Heart right ventricle (tissue), 16 donors: Measurements from ENCODE around the gene OGT. TPM values are rescaled to one million over a fixed set of nuclear protein-coding genes. Genes with fewer than 3 reads are reported as not detected.
A peak's percentile ranks its signal among the peaks of the same experiment; 100 is the strongest.
"Not testable (repeated sequence)": the region's sequence is repeated elsewhere in the genome, so short reads cannot be mapped to it uniquely, and the experiment has no call there.

Experiments
- ATAC-seq, 8 donors: fragments of 200-7000 bp; cut with Tn5 transposase; one replicate each; pipeline ENCODE4 v1.9.1; 2020; ENCODE audit warnings: mild to moderate bottlenecking in 8 of 8, moderate library complexity in 8 of 8, moderate number of reproducible peaks in 1 of 8
- DNase-seq, 2 donors: peaks; one replicate each; pipeline ENCODE4 v3.0.0-alpha.2; 2020
- H3K27ac ChIP-seq, 10 donors: fragments of 200-600 bp; sonication (generic) in 2 of 10; one replicate each; pipeline versions ENCODE4 v1.5.0 to v1.8.0; 2020 to 2022; ENCODE audit warnings: mild to moderate bottlenecking in 3 of 10
- H3K27me3 ChIP-seq, 7 donors: fragments of 200-600 bp; one replicate each; pipeline ENCODE4 v1.8.0; 2021 to 2022; ENCODE audit warnings: mild to moderate bottlenecking in 2 of 7
- H3K36me3 ChIP-seq, 9 donors: fragments of 200-600 bp; sonication (generic) in 1 of 9; one replicate each; pipeline versions ENCODE4 v1.5.0 to v1.8.0; 2020 to 2022; ENCODE audit warnings: mild to moderate bottlenecking in 2 of 9
- H3K4me1 ChIP-seq, 9 donors: fragments of 200-600 bp; sonication (generic) in 1 of 9; one replicate each; pipeline versions ENCODE4 v1.5.0 to v1.8.0; 2020 to 2022; ENCODE audit warnings: mild to moderate bottlenecking in 4 of 9
- H3K4me3 ChIP-seq, 10 donors: fragments of 200-600 bp; sonication (generic) in 2 of 10; one replicate each; pipeline versions ENCODE4 v1.5.0 to v1.8.0; 2020 to 2022; ENCODE audit warnings: mild to moderate bottlenecking in 7 of 10, moderate library complexity in 2 of 10
- H3K9me3 ChIP-seq, 11 donors: fragments of 200-600 bp in 10 of 11; sonication (generic) in 2 of 11; one replicate each; pipeline versions ENCODE4 v1.5.0 to v1.8.0; 2013 to 2022; ENCODE audit warnings: mild to moderate bottlenecking in 2 of 11, control low read depth in 1 of 11, moderate library complexity in 1 of 11
- WGBS, 2 donors: extraction: QIAGEN DNeasy Blood & Tissue Kit; methylation state at CpG; one replicate each; pipeline ENCODE4 v1.1.7; 2013; ENCODE audit warnings: inconsistent platforms in 1 of 2; 5-methylcytosine and 5-hydroxymethylcytosine counted together
- intact Hi-C, 10 donors: fragments of 100-400 bp; cut with DNase I; formaldehyde crosslinking; loops; one replicate each; pipeline versions ENCODE4 v1.11.1 to v1.14.2; 2022
- polyA plus RNA-seq, 2 donors: library from polyadenylated mRNA; stranded (reverse); fragments of 200-250 nt; gene quantifications; one replicate each; pipeline ENCODE4 v1.2.3, GENCODE V29; 2013
- total RNA-seq, 10 donors: library from RNA; stranded (reverse); fragmentation: NEBNext Ultra II Directional in 3 of 10; extraction: Animal tissue kit (Norgen Biotek cat#: 25700) in 3 of 10; gene quantifications; one replicate each; pipeline versions ENCODE4 v1.2.1 to v1.2.4, GENCODE V29; 2021 to 2023
- TF ChIP-seq, protein P1 (sequence below), 9 donors: fragments of 200-600 bp; sonication (generic) in 2 of 9; IDR thresholded peaks; one replicate each; pipeline versions ENCODE4 v1.5.0 to v1.8.0; 2021 to 2022; ENCODE audit warnings: antibody characterized with exemption in 9 of 9, mild to moderate bottlenecking in 5 of 9, moderate library complexity in 1 of 9
- donor health status: Arrhythmogenic right ventricular cardiomyopathy.
- donor health status: ischemic (EF 13 %, LVEDD 7.1; RV severe dilation, severe dysfunction).
- donor health status: healthy with polysubstance abuse.
- donor health status: DM: no; HTN: yes; CAD: no.
- donor health status: DM: no; HTN: no; CAD: no.
- donor health status: ischemic (EF 25% LVEDD 6.9; RV normal size, moderate dysfunction).
- donor health status: ischemic (EF 25% LVEDD 5.7; RV mildly dilated, moderate dysfunction).
- donor health status: healthy.
- donor health status: DM: yes; HTN: yes; CAD: no.
- donor health status: Ischemic cardiomyopathy.
- donor health status: ischemic (EF 35%, LVEDD 5.7; RV mildly dilated, moderate dysfunction).
- donor health status: nonischemic (EF 11% LVEDD 7.7; RV severe dilation, severe dysfunction).
- donor health status: DM: yes; HTN: yes; CAD: no.
- donor health status: PGD.
- donor health status: ischemic (EF 29% LVEDD 5.4; RV normal size, mild dysfunction).
- donor health status: nonischemic (EF 23%, LVEDD 6.1; RV moderate dilation, normal function).

Gene OGT
- total and polyA plus RNA-seq, 12 donors, result 16.1 to 92.1 (median 77.8) TPM

- H3K4me1 ChIP-seq, result peaks cover 0 to 17% (median 6%) of the 10 kb centered on the region in 9 donors
- intact Hi-C loops, result loop anchor here in 1 of 10 donors (10.0 kb wide), 1 partner anchor 60 kb away; no protein-coding TSS in a partner anchor
- H3K27ac ChIP-seq, result no peak overlapping the region
- peak in 1 of 8 donors; percentile 52 for ATAC-seq
- H3K27me3 ChIP-seq, result no peaks in the 10 kb centered on the region
- peaks cover 0 to 81% (median 20%) of the 10 kb centered on the region in 9 donors for H3K36me3 ChIP-seq
- peaks cover 0 to 15% (median 0%) of the 10 kb centered on the region in 11 donors for H3K9me3 ChIP-seq
- WGBS, 2 donors, result 88 to 89% methylated on average over 8 of the region's 8 CpGs
- DNase-seq, result no peak
- TF ChIP-seq, protein P1, sequence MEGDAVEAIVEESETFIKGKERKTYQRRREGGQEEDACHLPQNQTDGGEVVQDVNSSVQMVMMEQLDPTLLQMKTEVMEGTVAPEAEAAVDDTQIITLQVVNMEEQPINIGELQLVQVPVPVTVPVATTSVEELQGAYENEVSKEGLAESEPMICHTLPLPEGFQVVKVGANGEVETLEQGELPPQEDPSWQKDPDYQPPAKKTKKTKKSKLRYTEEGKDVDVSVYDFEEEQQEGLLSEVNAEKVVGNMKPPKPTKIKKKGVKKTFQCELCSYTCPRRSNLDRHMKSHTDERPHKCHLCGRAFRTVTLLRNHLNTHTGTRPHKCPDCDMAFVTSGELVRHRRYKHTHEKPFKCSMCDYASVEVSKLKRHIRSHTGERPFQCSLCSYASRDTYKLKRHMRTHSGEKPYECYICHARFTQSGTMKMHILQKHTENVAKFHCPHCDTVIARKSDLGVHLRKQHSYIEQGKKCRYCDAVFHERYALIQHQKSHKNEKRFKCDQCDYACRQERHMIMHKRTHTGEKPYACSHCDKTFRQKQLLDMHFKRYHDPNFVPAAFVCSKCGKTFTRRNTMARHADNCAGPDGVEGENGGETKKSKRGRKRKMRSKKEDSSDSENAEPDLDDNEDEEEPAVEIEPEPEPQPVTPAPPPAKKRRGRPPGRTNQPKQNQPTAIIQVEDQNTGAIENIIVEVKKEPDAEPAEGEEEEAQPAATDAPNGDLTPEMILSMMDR (IDR thresholded peaks at IDR 0.05), result no peak
- no peak overlapping the region for H3K4me3 ChIP-seq
These were observed 72.1 kb downstream of the OGT start for GRCh38 chrX:71604796-71605568.

DNA sequence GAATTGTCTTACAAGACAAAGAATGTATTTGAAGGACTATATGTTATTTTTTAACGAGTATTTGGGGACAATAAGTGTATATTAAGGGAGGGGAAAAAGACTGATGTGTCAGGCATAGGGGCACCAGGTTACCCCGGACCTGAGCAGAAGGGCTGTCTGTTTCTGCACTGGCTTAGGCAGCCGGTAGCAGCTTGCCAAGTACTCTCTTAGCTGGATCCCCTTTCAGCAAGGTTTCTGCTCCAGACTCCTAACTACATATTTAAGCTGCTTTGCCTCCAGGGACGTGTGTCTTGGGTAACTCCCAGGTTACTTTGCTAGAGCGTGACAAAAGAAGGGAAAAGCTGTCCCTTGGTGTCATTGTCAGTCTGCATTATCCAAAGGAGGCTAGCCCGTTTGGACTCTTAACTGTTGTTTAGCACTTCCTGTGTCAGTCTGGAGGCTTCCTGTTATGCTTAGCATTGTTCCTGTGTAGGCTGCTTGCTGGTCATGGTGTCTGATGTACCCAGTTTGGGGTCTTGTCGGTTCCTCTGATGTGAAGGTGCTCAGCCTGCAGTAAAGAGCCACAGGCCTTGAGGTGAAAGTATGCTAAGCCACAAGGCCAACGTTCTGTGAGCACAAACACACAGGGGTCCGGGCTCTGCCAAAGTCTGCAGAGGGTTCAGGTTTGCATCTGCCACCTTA lies 73.8 kb downstream of the OGT start:
- Histone ChIP-seq H3K27ac (peak overlapping the region in 1 of 10 donors; percentile 41), H3K4me3 (no peak overlapping the region), H3K36me3 (peaks cover 0 to 83% (median 28%) of the 10 kb centered on the region in 9 donors), H3K4me1 (peaks cover 0 to 17% (median 6%) of the 10 kb centered on the region in 9 donors), H3K9me3 (peaks cover 0 to 15% (median 0%) of the 10 kb centered on the region in 11 donors), H3K27me3 (no peaks in the 10 kb centered on the region)
- 44 to 47% methylated on average over 9 of the region's 9 CpGs for WGBS, 2 donors
- ATAC-seq (peak in 1 of 8 donors; percentile 25), DNase-seq (no peak)
- intact Hi-C loops, result loop anchor here in 1 of 10 donors (10.0 kb wide), 1 partner anchor 62 kb away; no protein-coding TSS in a partner anchor
- TF ChIP-seq, protein P1 (IDR thresholded peaks at IDR 0.05), result no peak

- Histone ChIP-seq H3K4me3 (no peak overlapping the region), H3K27ac (peak overlapping the region in 1 of 10 donors; percentile 41), H3K9me3 (peaks cover 0 to 12% (median 0%) of the 10 kb centered on the region in 11 donors), H3K27me3 (no peaks in the 10 kb centered on the region), H3K4me1 (peaks cover 0 to 17% (median 6%) of the 10 kb centered on the region in 9 donors), H3K36me3 (peaks cover 0 to 83% (median 28%) of the 10 kb centered on the region in 9 donors)
- TF ChIP-seq, protein P1 (IDR thresholded peaks at IDR 0.05), result no peak
- ATAC-seq, result no peak
- 55 to 62% methylated on average over 2 of the region's 2 CpGs for WGBS, 2 donors
- DNase-seq, result no peak
- intact Hi-C loops, result loop anchor here in 1 of 10 donors (10.0 kb wide), 1 partner anchor 63 kb away; no protein-coding TSS in a partner anchor
These were observed 74.6 kb downstream of the OGT start for GRCh38 chrX:71607488-71607887.

DNA sequence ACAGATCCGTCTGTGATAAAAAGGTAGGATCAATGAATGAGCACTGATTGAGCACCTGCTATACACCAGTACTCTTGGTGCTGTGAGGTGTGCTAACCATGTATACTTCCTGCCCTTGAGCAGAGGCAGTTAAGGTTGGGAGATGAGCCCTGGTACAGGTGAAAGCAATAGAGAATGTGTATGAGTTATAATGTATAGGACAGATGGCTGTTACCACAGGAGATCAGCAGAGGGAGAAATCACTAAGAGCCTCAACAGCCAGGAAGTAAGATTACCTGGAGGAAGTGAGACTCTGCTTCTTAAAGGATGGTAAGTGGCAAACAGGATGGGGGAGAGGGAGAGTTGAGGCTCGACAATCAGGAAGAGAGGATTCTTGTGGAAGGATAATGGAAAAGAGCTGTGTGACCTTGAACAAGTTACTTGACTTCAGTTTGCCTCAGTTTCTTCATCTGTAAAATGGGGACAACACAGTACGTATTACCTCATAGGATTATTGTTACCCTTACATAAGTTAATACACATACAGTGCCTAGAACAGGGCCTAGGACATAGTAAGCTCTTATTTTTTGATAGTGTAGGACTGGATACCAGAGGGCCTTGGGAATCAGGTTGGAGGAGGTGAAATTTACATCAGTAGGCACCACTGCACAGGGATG lies 76.3 kb downstream of the OGT start:
- WGBS, 2 donors, result 79 to 92% methylated on average over 3 of the region's 3 CpGs
- Histone ChIP-seq H3K36me3 (peaks cover 0 to 85% (median 28%) of the 10 kb centered on the region in 9 donors), H3K4me3 (no peak overlapping the region), H3K27ac (no peak overlapping the region), H3K4me1 (peaks cover 0 to 17% (median 6%) of the 10 kb centered on the region in 9 donors), H3K9me3 (peaks cover 0 to under 1% (median 0%) of the 10 kb centered on the region in 11 donors), H3K27me3 (no peaks in the 10 kb centered on the region)
- intact Hi-C loops, result loop anchor here in 1 of 10 donors (10.0 kb wide), 1 partner anchor 64 kb away; no protein-coding TSS in a partner anchor
- ATAC-seq (no peak), DNase-seq (no peak)
- TF ChIP-seq, protein P1 (IDR thresholded peaks at IDR 0.05), result no peak

GRCh38 chrX:71611736-71612135 lies 78.8 kb downstream of the OGT start:
- H3K27ac ChIP-seq, DNase-seq, H3K9me3 ChIP-seq, H3K27me3 ChIP-seq, H3K4me3 ChIP-seq, ATAC-seq, intact Hi-C loops: not testable (repeated sequence)
- peaks cover 0 to 12% (median under 1%) of the 10 kb centered on the region in 9 donors for H3K4me1 ChIP-seq
- H3K36me3 ChIP-seq, result peaks cover 0 to 75% (median 18%) of the 10 kb centered on the region in 9 donors
- 89 to 98% methylated on average over 8 to 9 of the region's 9 CpGs for WGBS, 2 donors
